Measurements from ENCODE around the gene UXS1. TPM values are rescaled to one million over a fixed set of nuclear protein-coding genes. Genes with fewer than 3 reads are reported as not detected.

UXS1 gene
- total RNA-seq, 2 experiments from 2014 or later = 20.5 to 21.9 TPM

DNA sequence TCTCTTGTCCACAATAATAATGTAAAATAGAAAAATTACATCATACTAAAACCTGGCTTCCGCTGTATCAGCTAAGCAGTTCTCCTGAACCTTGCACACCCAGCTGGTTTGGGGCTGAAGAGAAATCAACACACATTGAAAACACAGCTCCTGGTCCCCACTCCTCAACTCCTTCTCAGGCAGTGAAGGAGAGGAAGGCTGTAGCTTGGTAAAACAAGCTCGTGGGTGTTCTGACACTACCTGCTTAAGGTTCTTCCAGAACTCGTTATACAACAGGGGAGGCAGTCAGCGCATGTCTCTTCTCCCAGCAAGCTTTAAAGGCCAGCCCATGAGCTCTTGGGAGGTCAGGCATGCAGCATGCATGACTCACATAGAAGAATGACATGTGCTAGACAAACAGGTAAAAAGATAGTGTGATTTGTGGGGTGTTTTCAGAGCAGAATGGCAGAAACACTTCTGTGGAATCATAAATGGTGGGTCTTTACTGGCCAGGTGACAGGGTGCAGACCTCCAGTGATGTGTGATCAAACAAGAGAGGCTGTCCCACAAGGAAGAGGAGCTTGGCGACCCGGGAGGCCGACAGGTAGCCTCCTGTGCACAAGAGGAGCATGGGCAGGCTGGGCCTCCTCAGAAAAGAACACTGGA, 69.1 kb downstream of the UXS1 start:
- H3K36me3 ChIP-seq (ENCODE audit: insufficient read depth, low read length) = no peaks in the 10 kb centered on the region; the same call in 1 of the 2 replicates
- intact Hi-C loops (cut with micrococcal nuclease; ENCODE audit: unreplicated experiment) = no loop called here

DNA sequence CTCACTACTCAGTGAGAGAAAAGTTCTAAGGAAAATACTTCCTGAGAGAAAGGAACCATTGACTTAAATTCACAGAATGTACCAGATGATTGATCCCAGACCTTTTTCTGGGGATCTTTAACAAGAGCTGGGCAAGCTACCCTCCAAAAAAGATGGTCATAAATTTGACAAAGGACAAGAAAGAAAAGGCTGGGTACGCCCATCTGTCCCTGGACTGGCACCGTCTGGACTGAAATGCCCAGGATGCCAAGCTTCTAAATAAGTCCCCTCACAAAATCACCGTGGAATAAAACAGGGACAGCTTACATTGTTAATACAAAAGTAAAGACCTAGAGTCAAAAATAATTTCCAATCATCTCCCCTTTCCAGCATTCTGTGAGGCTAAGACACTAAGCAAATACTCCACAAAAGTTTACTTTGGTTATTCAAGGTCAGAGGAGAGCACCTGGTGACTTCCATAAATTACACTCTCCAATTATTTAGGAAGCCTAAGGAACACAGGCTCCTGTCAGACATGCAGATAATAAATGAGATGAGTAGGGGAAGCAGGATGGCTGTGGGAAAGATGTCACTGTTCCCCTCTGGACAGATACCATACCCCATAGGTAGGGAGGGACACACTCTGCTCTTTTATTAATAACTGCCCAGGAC, 69.9 kb downstream of the UXS1 start:
- no peaks in the 10 kb centered on the region; the same call in 1 of the 2 replicates for H3K36me3 ChIP-seq (ENCODE audit: insufficient read depth, low read length)
- TF ChIP-seq EZH2phosphoT487 (IDR thresholded peaks at IDR 0.05; ENCODE audit: borderline replicate concordance, low read depth, low read length) = no peak
- TF ChIP-seq, protein P1, sequence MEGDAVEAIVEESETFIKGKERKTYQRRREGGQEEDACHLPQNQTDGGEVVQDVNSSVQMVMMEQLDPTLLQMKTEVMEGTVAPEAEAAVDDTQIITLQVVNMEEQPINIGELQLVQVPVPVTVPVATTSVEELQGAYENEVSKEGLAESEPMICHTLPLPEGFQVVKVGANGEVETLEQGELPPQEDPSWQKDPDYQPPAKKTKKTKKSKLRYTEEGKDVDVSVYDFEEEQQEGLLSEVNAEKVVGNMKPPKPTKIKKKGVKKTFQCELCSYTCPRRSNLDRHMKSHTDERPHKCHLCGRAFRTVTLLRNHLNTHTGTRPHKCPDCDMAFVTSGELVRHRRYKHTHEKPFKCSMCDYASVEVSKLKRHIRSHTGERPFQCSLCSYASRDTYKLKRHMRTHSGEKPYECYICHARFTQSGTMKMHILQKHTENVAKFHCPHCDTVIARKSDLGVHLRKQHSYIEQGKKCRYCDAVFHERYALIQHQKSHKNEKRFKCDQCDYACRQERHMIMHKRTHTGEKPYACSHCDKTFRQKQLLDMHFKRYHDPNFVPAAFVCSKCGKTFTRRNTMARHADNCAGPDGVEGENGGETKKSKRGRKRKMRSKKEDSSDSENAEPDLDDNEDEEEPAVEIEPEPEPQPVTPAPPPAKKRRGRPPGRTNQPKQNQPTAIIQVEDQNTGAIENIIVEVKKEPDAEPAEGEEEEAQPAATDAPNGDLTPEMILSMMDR (conservative IDR thresholded peaks at IDR 0.05; ENCODE audit: low read length) = no peak
- CTCF ChIA-PET (ENCODE audit: unreplicated experiment) = no interaction called here
- intact Hi-C loops (cut with micrococcal nuclease; ENCODE audit: unreplicated experiment) = no loop called here
- POLR2A ChIA-PET = interaction anchor here (0.8 kb wide), 1 partner anchor 171 kb away, joined by 3 read pairs; no protein-coding TSS in a partner anchor
- no peaks in the 10 kb centered on the region for H3K4me1 ChIP-seq (ENCODE audit: insufficient read depth, low read length, poor library complexity, severe bottlenecking)
- no peaks in the 10 kb centered on the region for H3K9me3 ChIP-seq (ENCODE audit: low read length)
- BruUV-seq (replicated peaks) = no TSS peak
- H3K79me2 ChIP-seq (ENCODE audit: insufficient read depth, low read depth, low read length) = no peaks in the 10 kb centered on the region
- no peak for DNase-seq (ENCODE audit: low spot score)
- no peak overlapping the region for H3K4me3 ChIP-seq (ENCODE audit: low read depth, low read length, poor library complexity, severe bottlenecking)
- no peaks in the 10 kb centered on the region for H3K9me2 ChIP-seq (ENCODE audit: insufficient read depth, low read length)
- no peak overlapping the region for H3K27ac ChIP-seq (ENCODE audit: low read depth, low read length, poor library complexity, severe bottlenecking)
- H2AFZ ChIP-seq (ENCODE audit: low read length) = no peak overlapping the region
- no peaks in the 10 kb centered on the region for H4K20me1 ChIP-seq (ENCODE audit: insufficient read depth, low read length)
- H3K4me2 ChIP-seq (ENCODE audit: low read length) = no peak overlapping the region

More for the DNA sequence above, 69.1 kb downstream of the UXS1 start:
- Histone ChIP-seq H2AFZ (ENCODE audit: low read length) (no peak overlapping the region), H3K4me1 (ENCODE audit: insufficient read depth, low read length, poor library complexity, severe bottlenecking) (no peaks in the 10 kb centered on the region), H3K27ac (ENCODE audit: low read depth, low read length, poor library complexity, severe bottlenecking) (no peak overlapping the region), H3K9me3 (ENCODE audit: low read length) (no peaks in the 10 kb centered on the region), H3K79me2 (ENCODE audit: insufficient read depth, low read depth, low read length) (no peaks in the 10 kb centered on the region), H3K4me3 (ENCODE audit: low read depth, low read length, poor library complexity, severe bottlenecking) (no peak overlapping the region), H4K20me1 (ENCODE audit: insufficient read depth, low read length) (no peaks in the 10 kb centered on the region), H3K4me2 (ENCODE audit: low read length) (no peak overlapping the region), H3K9me2 (ENCODE audit: insufficient read depth, low read length) (no peaks in the 10 kb centered on the region)
- BruUV-seq (replicated peaks) = no TSS peak
- no peak for DNase-seq (ENCODE audit: low spot score)
- TF ChIP-seq EZH2phosphoT487 (IDR thresholded peaks at IDR 0.05; ENCODE audit: borderline replicate concordance, low read depth, low read length) = no peak
- TF ChIP-seq, protein P1 (conservative IDR thresholded peaks at IDR 0.05; ENCODE audit: low read length) = no peak
- POLR2A ChIA-PET = no interaction called here
- CTCF ChIA-PET (ENCODE audit: unreplicated experiment) = no interaction called here

DNA sequence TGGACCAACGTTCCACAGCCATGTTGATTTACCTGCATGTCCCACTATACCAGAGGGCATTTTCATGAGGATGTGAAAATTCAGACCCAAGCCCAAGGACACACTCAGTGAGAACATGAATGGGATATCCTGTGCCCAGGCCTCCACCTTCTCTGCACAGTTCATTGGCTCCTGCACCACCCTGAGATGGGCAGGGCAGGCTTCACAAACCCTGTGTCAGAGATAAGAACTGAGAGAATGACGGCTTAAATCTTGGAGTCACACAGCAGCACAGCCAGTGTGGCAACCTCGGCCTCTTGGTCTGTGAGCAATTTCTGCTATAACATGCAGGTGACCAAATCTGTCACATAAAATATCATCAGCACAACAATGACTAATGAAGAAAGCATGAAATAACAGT, 71.9 kb downstream of the UXS1 start:
- no peaks in the 10 kb centered on the region for H4K20me1 ChIP-seq (ENCODE audit: insufficient read depth, low read length)
- POLR2A ChIA-PET = no interaction called here
- no peaks in the 10 kb centered on the region; the same call in 1 of the 2 replicates for H3K36me3 ChIP-seq (ENCODE audit: insufficient read depth, low read length)
- H3K9me2 ChIP-seq (ENCODE audit: insufficient read depth, low read length) = no peaks in the 10 kb centered on the region
- no peak for TF ChIP-seq EZH2phosphoT487 (IDR thresholded peaks at IDR 0.05; ENCODE audit: borderline replicate concordance, low read depth, low read length)
- TF ChIP-seq, protein P1 (conservative IDR thresholded peaks at IDR 0.05; ENCODE audit: low read length) = no peak
- intact Hi-C loops (cut with micrococcal nuclease; ENCODE audit: unreplicated experiment) = no loop called here
- CTCF ChIA-PET (ENCODE audit: unreplicated experiment) = no interaction called here
- H3K27ac ChIP-seq (ENCODE audit: low read depth, low read length, poor library complexity, severe bottlenecking) = no peak overlapping the region
- no TSS peak for BruUV-seq (replicated peaks)
- H3K4me1 ChIP-seq (ENCODE audit: insufficient read depth, low read length, poor library complexity, severe bottlenecking) = no peaks in the 10 kb centered on the region
- H3K79me2 ChIP-seq (ENCODE audit: insufficient read depth, low read depth, low read length) = no peaks in the 10 kb centered on the region
- H2AFZ ChIP-seq (ENCODE audit: low read length) = no peak overlapping the region
- no peaks in the 10 kb centered on the region for H3K9me3 ChIP-seq (ENCODE audit: low read length)
- no peak overlapping the region for H3K4me3 ChIP-seq (ENCODE audit: low read depth, low read length, poor library complexity, severe bottlenecking)
- no peak for DNase-seq (ENCODE audit: low spot score)
- no peak overlapping the region for H3K4me2 ChIP-seq (ENCODE audit: low read length)
